ENCODE data around the gene NUDT8.
"Not testable (repeated sequence)": the region's sequence is repeated elsewhere in the genome, so short reads cannot be mapped to it uniquely, and the experiment has no call there.

Gene NUDT8

DNA sequence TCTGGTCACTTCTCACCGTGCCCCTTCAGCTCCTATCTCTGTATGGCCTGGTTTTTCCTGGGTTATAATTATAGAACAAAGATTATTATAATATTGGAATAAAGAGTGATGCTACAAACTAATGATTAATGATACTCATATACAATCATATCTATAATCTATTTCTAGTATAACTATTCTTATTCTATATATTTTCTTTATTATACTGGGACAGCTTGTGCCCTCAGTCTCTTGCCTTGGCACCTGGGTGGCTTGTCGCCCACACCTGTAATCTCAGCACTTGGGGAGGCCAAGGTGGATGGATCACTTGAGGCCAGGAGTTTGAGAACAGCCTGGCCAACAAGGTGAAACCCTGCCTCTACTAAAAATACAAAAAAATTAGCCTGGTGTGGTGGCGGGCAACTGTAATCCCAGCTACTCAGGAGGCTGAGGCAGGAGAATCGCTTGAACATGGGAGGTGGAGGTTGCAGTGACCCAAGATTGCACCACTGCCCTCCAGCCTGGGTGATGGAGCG is 30.0 kb upstream of the NUDT8 start:
- not testable (repeated sequence) for DNase-seq

- DNase-seq: no peak
These were observed 27.6 kb upstream of the NUDT8 start for GRCh38 chr11:67657300-67657699.

DNA sequence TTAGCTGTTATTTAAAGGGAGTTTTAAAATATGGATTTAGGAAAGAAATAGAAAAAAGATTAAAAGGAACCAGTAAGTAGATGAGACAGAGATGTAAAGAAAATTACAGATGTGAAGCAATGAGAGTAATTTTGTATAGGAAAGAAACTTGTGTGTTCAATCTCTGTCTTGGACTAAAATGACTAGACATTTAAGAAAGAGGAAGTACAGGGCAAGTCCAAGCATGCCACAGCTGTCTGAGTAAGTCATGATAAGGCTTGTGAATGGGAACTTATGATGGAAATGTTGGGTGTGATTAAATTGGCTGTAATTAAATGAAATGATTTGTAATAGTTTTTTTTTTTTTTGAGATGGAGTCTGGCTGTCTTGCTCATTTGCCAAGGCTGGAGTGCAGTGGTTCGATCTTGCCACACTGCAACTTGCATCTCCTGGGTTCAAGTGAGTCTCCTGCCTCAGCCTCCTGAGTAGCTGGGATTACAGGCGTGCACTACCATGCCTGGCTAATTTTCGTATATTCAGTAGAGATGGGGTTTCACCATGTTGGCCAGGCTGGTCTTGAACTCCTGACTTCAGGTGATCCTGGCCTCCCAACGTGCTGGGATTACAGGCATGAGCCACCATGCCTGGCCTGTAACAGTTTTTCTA is 26.7 kb upstream of the NUDT8 start:
- no peak for DNase-seq

DNA sequence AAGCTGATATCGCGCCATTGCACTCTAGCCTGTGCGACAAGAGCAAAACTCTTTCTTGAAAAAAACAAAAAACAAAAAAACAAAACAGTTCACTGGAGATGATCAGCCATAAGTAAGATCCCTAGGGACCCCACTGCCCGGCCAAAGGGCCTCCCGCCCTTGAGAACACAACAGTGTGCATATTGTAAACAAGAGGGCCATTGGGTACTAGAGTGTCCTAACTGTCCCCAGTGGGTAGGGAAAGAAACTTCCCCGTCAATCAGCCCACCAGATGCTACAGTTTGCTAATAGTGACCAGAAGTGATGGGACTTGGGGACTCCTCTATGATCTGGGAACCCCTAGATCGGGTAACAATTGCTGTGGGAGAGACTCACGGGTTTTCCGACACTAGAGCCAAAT is 24.5 kb upstream of the NUDT8 start:
- no peak for DNase-seq

- DNase-seq: no peak
These were observed 23.5 kb upstream of the NUDT8 start for GRCh38 chr11:67652965-67653845.

DNA sequence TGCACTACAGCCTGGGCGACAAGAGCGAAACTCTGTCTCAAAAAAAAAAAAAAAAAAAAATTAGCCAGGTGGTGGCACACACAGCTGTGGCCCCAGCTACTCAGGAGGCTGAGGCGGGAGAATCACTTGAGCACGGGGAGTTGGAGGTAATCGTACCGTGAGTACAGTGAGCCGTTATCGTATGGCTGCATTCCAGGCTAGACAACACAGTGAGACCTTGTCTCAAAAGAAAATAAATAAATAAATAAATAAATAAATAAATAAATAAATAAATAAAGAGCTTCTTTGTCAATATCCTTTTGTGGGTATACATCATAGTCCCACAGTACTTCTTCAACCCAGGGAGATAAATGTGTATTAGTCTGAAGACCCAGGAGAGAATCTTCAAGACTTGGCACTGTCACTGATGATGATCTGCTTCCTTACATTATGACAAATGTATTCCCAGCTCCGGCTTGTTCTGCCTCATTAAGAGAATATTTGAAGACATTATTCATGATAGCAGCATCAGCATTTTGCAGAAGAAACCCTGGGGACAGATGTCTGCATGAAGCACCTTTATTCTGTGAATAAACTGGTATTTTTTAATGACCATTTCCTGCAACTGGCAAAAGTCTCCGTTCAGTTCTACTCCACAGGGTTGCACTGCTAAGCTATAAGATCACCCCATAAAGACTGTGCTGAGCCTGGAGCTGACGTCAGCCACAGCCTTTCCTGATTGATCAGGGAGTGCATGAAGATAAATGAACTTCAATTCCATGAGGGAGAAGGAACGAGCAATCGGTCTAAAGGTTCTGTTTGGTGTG is 22.4 kb upstream of the NUDT8 start:
- no peak for DNase-seq

- DNase-seq: no peak
These were observed 20.1 kb upstream of the NUDT8 start for GRCh38 chr11:67649634-67650510.

- DNase-seq: no peak
These were observed 19.3 kb upstream of the NUDT8 start for GRCh38 chr11:67648796-67649613.

DNA sequence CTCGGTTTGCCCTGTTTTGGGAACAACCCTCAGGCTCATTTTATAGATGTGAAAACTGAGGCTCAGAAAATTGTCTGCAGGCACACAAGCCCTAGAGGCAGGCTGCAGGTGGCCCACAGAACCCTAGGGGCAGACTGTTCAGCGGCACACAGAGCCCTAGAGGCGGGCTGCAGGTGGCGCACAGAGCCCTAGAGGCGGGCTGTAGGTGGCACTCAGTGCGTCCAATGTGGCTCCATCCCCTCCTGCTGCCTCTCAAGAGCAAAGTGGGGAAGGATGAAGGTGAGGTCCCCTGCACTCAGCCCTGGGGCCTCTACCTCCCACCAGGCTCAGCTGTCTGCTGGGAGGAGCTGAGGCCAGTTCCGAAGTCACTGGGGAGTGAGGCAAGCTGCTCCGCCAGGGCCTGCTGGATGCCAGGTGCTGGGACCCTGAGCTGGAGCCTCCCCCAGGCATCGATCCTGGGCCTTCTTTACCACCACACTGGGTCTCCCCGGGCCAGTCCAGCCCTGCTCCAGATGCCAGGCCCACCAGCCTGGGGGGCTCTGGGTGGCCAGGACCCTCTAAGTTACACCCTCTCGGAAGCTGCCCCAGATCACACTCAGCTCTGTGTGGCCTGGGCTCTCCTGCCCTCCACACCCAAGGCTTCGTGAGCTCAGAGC is 18.5 kb upstream of the NUDT8 start:
- no peak for DNase-seq

- DNase-seq: no peak
These were observed 17.7 kb upstream of the NUDT8 start for GRCh38 chr11:67647471-67647870.

DNA sequence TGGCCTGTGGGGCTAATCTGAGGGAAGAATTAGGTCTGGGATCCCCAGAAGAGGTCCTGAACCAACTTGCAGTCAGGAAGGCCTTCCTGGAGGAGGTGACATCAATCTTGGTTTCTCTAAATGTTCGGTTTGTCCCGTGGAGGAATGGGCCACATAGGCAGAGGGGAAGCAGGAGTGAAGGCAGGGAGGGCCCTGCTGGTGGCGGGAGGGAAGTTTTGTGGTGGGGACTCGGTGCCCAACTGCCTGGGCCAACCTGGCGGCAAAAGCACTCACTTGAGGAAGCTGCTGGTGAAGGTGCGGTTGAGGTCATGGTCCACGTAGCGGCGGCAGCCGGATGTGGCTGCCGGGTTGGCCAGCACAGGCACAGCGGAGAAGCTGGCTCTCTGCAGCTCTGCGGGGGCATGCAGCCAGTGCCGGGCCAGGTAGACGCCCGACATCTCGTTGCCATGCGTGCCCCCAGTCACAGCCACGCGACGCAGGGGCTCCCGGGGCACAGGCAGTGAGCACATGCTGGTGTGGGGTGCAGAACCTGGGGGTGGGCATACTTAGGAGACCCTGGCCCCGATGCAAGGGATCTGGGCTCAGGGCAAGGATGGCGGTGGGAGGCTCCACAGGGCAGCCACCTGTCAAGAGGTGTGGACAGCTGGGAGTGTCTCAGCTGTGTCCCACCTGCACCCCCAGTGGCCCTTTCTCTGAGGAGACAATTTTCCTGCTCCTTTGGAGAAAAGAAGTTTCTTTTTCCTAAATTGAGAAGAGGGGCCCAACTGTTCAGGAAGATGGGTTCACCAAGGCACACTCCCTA is 17.0 kb upstream of the NUDT8 start:
- DNase-seq: no peak

GRCh38 chr11:67645521-67646461 is 16.1 kb upstream of the NUDT8 start:
- no peak for DNase-seq

- no peak for DNase-seq
These were observed 15.0 kb upstream of the NUDT8 start for GRCh38 chr11:67644472-67645418.

DNA sequence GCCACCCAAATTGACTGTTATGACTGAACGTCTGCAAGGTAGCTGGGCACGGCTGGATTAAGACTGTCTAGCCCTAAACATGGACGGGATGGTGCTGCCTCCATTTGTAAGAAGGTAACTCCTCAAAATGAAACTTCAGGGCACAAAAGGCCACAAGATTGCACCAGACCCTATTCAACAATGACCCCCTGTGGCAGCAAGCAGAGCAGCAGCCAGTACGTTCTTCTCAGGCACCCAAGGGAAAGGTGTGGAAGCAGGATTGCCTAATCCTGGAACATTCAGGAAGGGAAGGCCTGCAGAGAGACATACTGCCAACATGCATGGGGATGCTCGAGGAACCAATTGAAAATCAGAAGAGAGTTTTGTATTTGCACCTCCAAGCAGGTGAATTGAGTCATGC is 14.3 kb upstream of the NUDT8 start:
- no peak for DNase-seq

DNA sequence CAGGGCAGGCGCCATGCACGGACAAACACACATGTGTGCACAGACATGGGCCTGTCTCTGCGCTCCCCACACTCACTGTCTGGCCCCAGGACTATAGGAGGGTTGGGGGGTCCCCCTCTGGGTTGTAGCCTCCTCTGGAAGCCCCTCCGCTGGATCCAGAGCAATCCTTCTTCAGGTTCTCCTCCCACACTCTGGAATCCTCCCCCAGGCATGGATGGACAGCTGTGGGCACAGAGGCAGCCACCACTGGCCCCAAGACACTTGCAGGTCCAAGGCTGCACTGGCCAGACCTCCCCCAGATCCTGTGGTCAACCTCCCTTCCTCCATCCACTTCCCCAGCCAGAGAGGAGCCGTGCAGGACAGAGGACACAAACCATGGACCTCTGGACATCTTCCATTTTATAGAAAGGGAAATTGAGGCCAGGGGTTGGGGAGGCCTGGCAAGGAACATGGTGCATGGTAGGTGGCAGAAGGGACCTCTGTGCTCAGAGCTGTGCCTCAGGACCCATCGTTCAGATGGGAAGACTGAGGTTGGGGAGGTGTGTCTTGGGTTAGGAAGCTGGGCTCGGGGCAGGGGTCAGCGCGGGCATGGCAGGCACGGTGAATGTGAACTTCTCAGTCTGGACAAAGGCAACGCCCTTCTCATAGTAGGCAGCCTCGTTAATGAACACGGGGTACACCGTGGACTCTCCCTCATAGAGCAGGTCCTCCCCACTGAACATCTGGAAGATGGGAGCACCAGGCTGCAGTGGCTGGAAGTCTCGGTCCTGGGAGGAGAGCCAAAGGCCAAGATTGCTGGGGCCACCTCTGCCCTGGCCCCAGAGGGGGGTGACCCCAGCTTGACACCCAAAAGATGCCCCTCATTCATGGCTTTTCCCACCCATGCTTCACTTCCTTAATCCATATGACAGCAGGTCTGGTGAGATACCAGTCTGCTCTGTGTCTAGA is 12.7 kb upstream of the NUDT8 start:
- DNase-seq: no peak

Measured in retina (tissue), 1 donor.